HL-60 (cell line): ENCODE results near the gene HOXB2.

ENCODE experiments used
- DNase-seq, 2 experiments: peaks; one replicate each; pipeline ENCODE4 v3.0.0-alpha.2; 2010 to 2020; ENCODE audit warnings: low read depth in 1 of 2, low spot score in 1 of 2
- H3K27ac ChIP-seq: fragments of 250-450 bp; sonication (Bioruptor Pico); replicated peaks from 2 replicates; pipeline ENCODE4 v1.5.1; 2020; ENCODE audit warnings: mild to moderate bottlenecking, moderate library complexity
- H3K27me3 ChIP-seq: fragments of 250-450 bp; sonication (Bioruptor Pico); 2 replicates; pipeline ENCODE4 v1.5.1; 2021; ENCODE audit warnings: mild to moderate bottlenecking, moderate library complexity; ENCODE audit not compliant: insufficient read depth, poor library complexity, severe bottlenecking
- H3K4me3 ChIP-seq: replicated peaks from 2 replicates; pipeline ENCODE4 v1.5.1; 2011; ENCODE audit warnings: mild to moderate bottlenecking, control low read depth, low read length; ENCODE audit not compliant: insufficient read depth
- GABPA ChIP-seq: IDR thresholded peaks from 2 replicates; pipeline ENCODE4 v1.6.1; 2012; ENCODE audit warnings: low read depth
- POLR2AphosphoS5 ChIP-seq: IDR thresholded peaks from 2 replicates; pipeline ENCODE4 v1.6.1; 2012; ENCODE audit warnings: low read depth
- SPI1 ChIP-seq: IDR thresholded peaks from 2 replicates; pipeline ENCODE4 v1.6.1; 2012; ENCODE audit warnings: low read depth, mild to moderate bottlenecking, borderline replicate concordance
- TF ChIP-seq, protein P1 (sequence below): IDR thresholded peaks from 2 replicates; pipeline ENCODE4 v1.6.1; 2012; ENCODE audit warnings: low read depth; ENCODE audit not compliant: insufficient replicate concordance
- TF ChIP-seq, protein P2 (sequence below): IDR thresholded peaks from one replicate; pipeline ENCODE4 v1.5.1; 2011; ENCODE audit warnings: low read length, control low read depth, inconsistent platforms; ENCODE audit not compliant: insufficient read depth

HOXB2 gene

DNA sequence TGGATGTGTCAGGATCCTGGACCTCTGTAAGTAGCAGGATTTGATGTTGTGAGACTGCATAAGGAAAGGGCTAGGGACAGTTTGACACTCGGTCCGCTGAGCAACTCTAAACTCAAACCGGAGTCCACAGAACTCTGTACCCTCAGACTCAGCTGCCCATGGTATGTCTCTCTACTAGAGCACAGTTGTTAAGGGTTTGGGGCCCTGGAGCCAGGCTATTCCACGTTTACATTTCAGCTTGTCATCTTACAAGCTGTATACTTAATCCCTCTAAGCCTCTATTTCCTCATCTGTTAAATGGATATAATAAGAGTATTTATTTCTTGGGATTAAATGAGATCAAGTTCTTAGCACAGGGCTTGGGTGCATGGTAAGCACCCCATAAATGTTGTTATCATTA, 42.0 kb downstream of the HOXB2 start:
- Histone ChIP-seq H3K4me3 (no peak overlapping the region), H3K27ac (no peak overlapping the region), H3K27me3 (peaks cover 17% of the 10 kb centered on the region)
- no peak for TF ChIP-seq POLR2AphosphoS5
- TF ChIP-seq GABPA: no peak
- TF ChIP-seq, protein P1, sequence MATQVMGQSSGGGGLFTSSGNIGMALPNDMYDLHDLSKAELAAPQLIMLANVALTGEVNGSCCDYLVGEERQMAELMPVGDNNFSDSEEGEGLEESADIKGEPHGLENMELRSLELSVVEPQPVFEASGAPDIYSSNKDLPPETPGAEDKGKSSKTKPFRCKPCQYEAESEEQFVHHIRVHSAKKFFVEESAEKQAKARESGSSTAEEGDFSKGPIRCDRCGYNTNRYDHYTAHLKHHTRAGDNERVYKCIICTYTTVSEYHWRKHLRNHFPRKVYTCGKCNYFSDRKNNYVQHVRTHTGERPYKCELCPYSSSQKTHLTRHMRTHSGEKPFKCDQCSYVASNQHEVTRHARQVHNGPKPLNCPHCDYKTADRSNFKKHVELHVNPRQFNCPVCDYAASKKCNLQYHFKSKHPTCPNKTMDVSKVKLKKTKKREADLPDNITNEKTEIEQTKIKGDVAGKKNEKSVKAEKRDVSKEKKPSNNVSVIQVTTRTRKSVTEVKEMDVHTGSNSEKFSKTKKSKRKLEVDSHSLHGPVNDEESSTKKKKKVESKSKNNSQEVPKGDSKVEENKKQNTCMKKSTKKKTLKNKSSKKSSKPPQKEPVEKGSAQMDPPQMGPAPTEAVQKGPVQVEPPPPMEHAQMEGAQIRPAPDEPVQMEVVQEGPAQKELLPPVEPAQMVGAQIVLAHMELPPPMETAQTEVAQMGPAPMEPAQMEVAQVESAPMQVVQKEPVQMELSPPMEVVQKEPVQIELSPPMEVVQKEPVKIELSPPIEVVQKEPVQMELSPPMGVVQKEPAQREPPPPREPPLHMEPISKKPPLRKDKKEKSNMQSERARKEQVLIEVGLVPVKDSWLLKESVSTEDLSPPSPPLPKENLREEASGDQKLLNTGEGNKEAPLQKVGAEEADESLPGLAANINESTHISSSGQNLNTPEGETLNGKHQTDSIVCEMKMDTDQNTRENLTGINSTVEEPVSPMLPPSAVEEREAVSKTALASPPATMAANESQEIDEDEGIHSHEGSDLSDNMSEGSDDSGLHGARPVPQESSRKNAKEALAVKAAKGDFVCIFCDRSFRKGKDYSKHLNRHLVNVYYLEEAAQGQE: no peak
- TF ChIP-seq, protein P2, sequence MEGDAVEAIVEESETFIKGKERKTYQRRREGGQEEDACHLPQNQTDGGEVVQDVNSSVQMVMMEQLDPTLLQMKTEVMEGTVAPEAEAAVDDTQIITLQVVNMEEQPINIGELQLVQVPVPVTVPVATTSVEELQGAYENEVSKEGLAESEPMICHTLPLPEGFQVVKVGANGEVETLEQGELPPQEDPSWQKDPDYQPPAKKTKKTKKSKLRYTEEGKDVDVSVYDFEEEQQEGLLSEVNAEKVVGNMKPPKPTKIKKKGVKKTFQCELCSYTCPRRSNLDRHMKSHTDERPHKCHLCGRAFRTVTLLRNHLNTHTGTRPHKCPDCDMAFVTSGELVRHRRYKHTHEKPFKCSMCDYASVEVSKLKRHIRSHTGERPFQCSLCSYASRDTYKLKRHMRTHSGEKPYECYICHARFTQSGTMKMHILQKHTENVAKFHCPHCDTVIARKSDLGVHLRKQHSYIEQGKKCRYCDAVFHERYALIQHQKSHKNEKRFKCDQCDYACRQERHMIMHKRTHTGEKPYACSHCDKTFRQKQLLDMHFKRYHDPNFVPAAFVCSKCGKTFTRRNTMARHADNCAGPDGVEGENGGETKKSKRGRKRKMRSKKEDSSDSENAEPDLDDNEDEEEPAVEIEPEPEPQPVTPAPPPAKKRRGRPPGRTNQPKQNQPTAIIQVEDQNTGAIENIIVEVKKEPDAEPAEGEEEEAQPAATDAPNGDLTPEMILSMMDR: no peak
- TF ChIP-seq SPI1: no peak
- no peak for DNase-seq

DNA sequence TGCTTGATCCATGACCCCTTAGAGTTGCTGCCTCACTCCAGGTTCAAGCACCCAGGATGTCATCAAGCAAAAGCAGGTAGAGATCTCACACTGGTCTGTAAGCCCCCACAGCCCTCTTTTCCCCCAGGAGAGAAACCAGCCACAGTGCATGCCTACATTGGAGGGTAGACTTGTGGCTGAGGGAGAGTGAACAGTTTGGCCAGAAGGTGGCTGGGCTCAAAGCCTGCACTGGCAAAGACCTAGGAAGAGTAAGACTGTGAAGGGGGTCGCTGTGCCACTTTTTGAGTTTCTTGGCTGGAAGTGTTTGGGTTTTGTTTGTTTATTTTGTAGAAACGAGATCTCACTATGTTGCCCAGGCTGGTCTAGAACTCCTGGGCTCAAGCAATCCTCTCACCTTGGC, 42.6 kb downstream of the HOXB2 start:
- peaks cover 17% of the 10 kb centered on the region for H3K27me3 ChIP-seq
- no peak overlapping the region for H3K27ac ChIP-seq
- no peak for DNase-seq
- H3K4me3 ChIP-seq: no peak overlapping the region
- no peak for TF ChIP-seq POLR2AphosphoS5
- TF ChIP-seq, protein P1: no peak
- no peak for TF ChIP-seq GABPA
- TF ChIP-seq, protein P2: no peak
- TF ChIP-seq SPI1: no peak

DNA sequence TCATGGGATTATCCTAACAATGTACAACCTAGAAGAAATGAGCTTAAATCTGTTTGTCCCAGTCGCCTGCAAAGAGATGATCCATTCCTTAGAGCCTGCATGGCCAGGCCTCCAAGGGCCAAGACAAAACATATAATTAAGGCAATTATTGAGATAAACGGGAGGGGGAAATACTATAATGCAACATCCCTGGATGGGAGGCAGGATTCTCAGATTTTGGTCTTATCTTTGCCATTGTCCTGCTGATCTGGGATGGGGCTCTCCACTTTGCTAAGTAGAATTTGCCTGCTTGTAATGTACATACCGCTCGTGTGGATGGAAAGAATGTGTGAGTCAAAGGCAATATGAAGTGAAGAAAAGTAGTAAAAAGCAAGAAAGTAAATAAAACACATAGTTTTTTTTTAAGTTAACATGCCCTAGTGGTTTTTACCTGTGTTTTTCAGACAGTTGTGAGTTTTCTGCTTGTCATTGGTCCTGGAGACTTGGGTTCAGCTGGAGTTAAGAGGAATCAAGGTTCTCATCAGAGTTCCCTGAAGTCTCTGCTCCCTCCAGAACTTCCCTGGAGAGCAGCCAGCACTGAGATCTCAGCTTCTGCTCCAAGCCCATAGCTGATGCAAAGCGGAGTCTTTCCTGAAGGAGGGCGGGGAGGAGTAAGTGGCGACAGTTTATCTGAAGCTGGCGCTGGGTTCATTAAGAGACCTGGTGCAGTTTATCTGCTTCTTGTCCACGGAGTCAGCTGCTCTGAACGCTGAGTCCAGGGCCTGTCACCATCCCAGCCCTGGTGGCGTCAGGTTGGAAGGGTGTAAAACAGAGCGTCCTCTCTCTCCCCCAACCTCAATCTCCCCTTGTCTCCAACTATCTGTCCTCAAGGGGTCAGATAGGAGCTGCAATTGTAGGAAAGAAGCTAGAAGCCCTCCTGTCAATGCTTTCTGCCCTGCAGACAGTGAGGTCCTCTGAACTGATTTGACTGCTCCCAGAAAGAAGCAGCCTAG, 44.2 kb downstream of the HOXB2 start:
- no peak overlapping the region for H3K27ac ChIP-seq
- TF ChIP-seq, protein P2: no peak
- TF ChIP-seq GABPA (no peak), POLR2AphosphoS5 (no peak), SPI1 (no peak)
- TF ChIP-seq, protein P1: no peak
- DNase-seq: no peak
- H3K4me3 ChIP-seq: no peak overlapping the region
- peaks cover 11% of the 10 kb centered on the region for H3K27me3 ChIP-seq
